Natural killer cell treated with Interleukin-12 subunit alpha and Interleukin-12 subunit beta and Interleukin-15 and Interleukin-18, amount 100 ng/mL, for 72 hours (primary cell): ENCODE measurements around the gene KL. TPM values are rescaled to one million over a fixed set of nuclear protein-coding genes. Genes with fewer than 3 reads are reported as not detected.

ENCODE experiments used
- ATAC-seq, 2 donors: fragments of 150-1000 bp; cut with Tn5 transposase in 1 of 2; sonication (Bioruptor Pico), chemical (Tn5 transposase) in 1 of 2; 2 replicates each; pipeline ENCODE4 v1.10.0; 2021
- DNase-seq: peaks from one replicate; pipeline ENCODE4 v3.0.0; 2022; ENCODE audit warnings: low spot score
- H3K27ac Mint-ChIP-seq, 2 donors: 1 replicate in 1 of 2; 2 replicates in 1 of 2; pipeline ENCODE4 v1.8.0; 2022; ENCODE audit warnings: mixed read lengths in 2 of 2, mild to moderate bottlenecking in 1 of 2, moderate library complexity in 1 of 2
- H3K27me3 Mint-ChIP-seq, 2 donors: 1 replicate in 1 of 2; 2 replicates in 1 of 2; pipeline ENCODE4 v1.8.0; 2022; ENCODE audit warnings: mixed read lengths in 2 of 2
- H3K36me3 Mint-ChIP-seq: one replicate; pipeline ENCODE4 v1.8.0; 2022; ENCODE audit warnings: mixed read lengths
- H3K4me1 Mint-ChIP-seq, 2 donors: 1 replicate in 1 of 2; 2 replicates in 1 of 2; pipeline ENCODE4 v1.8.0; 2022; ENCODE audit warnings: low read depth in 2 of 2, mixed read lengths in 2 of 2, mild to moderate bottlenecking in 1 of 2
- H3K4me3 Mint-ChIP-seq: one replicate; pipeline ENCODE4 v1.8.0; 2022; ENCODE audit warnings: mixed read lengths
- H3K9me3 Mint-ChIP-seq: 2 replicates; pipeline ENCODE4 v1.8.0; 2022; ENCODE audit warnings: mixed read lengths
- total RNA-seq, 2 donors: library from RNA; stranded (reverse); gene quantifications; one replicate each; pipeline ENCODE4 v1.2.3, GENCODE V29; 2022

KL gene
- total RNA-seq, 2 donors from 2014 or later: 0.10 TPM; not detected in 1

DNA sequence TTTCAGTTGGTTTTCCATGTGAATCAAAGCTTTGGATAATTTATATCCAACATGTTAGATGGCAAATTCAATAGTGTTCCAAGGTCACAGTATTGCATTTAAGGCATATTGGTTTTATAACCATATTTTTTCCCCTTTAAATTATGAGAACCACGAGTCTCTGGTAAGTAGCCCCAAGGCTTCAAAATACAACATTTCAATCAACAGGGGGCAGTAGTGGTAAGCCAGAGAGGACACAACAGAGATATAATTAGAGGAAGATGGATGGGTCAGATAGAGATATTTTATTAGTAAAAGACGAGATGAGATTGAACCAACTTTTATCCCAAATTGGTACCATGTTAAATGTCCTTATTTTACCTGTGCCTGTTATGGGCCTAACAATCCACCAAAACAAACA is 53.1 kb downstream of the KL start:
- H3K4me1 Mint-ChIP-seq: no peaks in the 10 kb centered on the region
- H3K27ac Mint-ChIP-seq: no peak overlapping the region
- no peak overlapping the region for H3K4me3 Mint-ChIP-seq
- ATAC-seq: no peak
- no peak for DNase-seq
- peaks cover 6 to 15% of the 10 kb centered on the region in 2 donors for H3K27me3 Mint-ChIP-seq
- no peaks in the 10 kb centered on the region for H3K9me3 Mint-ChIP-seq
- H3K36me3 Mint-ChIP-seq: no peaks in the 10 kb centered on the region

DNA sequence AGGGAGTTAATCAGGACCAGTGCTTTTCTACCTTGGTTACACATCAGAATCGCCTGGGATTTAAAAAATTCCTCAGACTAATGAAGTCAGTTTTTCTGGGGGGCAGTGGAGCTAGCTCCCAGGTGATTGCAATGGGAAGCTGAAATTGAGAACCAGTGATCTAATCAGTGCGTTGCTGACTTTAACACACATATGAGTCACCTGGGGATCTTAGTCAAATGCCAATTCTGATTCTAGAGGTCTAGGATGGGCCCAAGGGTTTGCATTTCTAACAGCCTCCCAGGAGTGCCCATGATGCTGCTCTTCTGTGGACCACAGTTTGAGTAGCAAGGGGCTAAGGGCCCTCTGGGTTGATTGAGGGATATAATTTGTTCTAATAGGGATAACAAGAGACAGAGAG is 54.5 kb downstream of the KL start:
- DNase-seq (no peak), ATAC-seq (no peak)
- no peak overlapping the region for H3K4me3 Mint-ChIP-seq
- H3K9me3 Mint-ChIP-seq: no peaks in the 10 kb centered on the region
- H3K27me3 Mint-ChIP-seq: peaks cover 6 to 15% of the 10 kb centered on the region in 2 donors
- no peaks in the 10 kb centered on the region for H3K4me1 Mint-ChIP-seq
- no peak overlapping the region for H3K27ac Mint-ChIP-seq
- no peaks in the 10 kb centered on the region for H3K36me3 Mint-ChIP-seq

DNA sequence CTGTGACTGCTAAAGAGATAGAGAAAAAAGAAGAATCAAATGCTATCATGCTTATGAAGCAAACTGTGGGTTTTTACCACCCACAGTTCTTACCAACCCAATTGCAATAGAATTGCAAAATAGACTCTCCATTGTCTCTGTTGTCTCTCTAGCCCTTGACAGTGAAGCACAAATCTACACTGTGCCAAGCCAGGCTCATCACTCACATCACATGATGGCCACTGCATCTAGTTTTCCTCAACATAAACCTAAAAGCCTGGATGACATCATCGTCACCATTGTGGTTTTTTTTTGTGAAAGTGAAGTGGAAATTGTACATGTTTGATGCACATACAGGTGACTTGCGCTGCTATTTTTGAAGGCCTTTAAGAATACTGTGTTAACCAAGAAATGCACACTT is 56.1 kb downstream of the KL start:
- Mint-ChIP-seq H3K36me3 (no peaks in the 10 kb centered on the region), H3K27me3 (peaks cover 6 to 15% of the 10 kb centered on the region in 2 donors), H3K4me1 (no peaks in the 10 kb centered on the region), H3K4me3 (no peak overlapping the region), H3K27ac (no peak overlapping the region), H3K9me3 (no peaks in the 10 kb centered on the region)
- DNase-seq (no peak), ATAC-seq (no peak)

DNA sequence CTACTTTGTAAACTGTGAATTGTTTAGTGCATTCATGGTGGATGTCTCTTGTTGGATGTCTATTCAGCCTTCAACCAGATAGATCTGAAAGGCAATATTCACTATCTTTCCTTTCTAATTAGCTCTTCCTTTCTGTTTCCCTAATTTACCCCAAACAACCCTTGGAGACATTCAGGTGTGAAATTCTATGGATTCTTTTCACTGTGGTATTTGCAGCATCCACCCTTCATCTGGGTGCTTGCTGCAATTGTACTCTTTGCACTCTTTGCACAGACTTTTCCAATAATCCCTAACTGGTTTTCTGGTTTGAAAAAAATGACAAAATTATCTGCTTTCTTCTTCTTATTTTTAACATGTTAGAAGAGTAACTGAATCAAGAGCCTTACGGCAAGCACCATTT is 56.5 kb downstream of the KL start:
- no peaks in the 10 kb centered on the region for H3K9me3 Mint-ChIP-seq
- no peaks in the 10 kb centered on the region for H3K36me3 Mint-ChIP-seq
- no peak overlapping the region for H3K4me3 Mint-ChIP-seq
- ATAC-seq (no peak), DNase-seq (no peak)
- H3K27me3 Mint-ChIP-seq: peaks cover 6 to 15% of the 10 kb centered on the region in 2 donors
- H3K4me1 Mint-ChIP-seq: no peaks in the 10 kb centered on the region
- H3K27ac Mint-ChIP-seq: no peak overlapping the region

DNA sequence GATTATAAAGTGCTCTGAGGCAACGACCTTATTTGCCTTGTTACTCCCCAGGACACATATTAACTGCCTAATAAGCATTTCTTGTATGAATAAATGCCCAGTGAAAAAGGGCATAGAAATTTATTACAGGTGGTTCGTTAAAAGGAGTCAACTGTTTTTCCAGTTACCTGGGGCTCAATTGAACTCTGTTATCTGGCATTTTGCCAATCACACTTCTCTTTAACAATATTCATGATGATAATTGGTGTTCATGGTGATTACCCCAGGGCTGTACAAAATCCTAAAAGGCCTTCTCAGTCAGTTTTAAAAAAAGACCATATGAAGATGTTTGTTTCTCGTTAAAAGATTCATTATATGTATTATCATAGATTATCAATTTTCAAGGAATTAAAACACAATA is 57.1 kb downstream of the KL start:
- no peak for ATAC-seq
- Mint-ChIP-seq H3K36me3 (no peaks in the 10 kb centered on the region), H3K4me1 (no peaks in the 10 kb centered on the region), H3K9me3 (no peaks in the 10 kb centered on the region), H3K27me3 (peaks cover 4 to 15% of the 10 kb centered on the region in 2 donors), H3K27ac (no peak overlapping the region), H3K4me3 (no peak overlapping the region)
- no peak for DNase-seq

DNA sequence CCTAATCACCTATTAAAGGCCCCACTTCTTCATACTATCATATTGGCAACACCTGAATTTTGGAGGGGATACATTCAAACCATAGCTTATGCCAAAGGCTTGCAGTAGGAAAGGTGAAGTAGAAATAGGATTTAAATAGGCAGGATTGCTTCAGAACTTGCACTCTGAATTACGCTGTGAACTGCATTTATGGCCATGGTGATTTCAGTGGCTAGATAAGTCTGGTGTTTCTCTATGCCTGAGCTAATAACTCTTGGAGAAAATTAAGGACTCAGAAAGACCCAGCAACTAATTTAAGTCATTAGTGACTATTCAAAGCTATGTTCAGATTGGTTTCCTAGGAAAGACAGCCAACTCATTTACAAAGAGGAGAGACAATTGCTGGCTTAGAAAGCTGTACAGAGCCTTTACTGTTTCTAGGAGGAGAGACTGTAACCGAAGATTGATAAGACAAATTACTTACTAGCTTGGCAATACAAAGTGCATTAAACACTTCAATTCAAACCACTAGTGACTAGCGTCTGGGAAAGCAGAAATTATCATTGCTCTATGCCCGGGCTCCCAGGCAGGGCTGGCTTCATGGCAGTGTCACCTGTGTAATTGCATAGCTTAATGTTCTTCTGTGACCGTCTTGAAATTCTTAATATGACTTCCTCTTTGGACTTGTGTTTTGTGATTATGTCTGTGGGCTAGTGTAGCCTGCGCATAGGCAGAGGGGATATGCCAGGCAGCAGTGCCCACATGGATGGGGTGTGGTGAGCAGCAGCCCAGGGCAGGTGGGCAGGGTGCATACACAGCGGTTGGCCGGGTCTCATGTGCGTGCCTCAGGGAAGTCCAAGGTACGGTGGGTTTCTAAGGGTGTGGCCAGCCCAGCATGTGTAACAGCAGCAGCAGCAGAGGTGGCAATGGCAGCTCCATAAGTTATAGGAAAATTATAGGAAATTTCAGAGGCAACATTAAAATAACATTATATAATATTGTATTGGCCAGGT is 60.1 kb downstream of the KL start:
- H3K36me3 Mint-ChIP-seq: no peaks in the 10 kb centered on the region
- H3K4me3 Mint-ChIP-seq: no peak overlapping the region
- H3K27me3 Mint-ChIP-seq: peaks cover 11 to 25% of the 10 kb centered on the region in 2 donors
- ATAC-seq (peak in 1 of 2 donors; percentile 56), DNase-seq (no peak)
- no peaks in the 10 kb centered on the region for H3K9me3 Mint-ChIP-seq
- no peaks in the 10 kb centered on the region for H3K4me1 Mint-ChIP-seq
- H3K27ac Mint-ChIP-seq: no peak overlapping the region

DNA sequence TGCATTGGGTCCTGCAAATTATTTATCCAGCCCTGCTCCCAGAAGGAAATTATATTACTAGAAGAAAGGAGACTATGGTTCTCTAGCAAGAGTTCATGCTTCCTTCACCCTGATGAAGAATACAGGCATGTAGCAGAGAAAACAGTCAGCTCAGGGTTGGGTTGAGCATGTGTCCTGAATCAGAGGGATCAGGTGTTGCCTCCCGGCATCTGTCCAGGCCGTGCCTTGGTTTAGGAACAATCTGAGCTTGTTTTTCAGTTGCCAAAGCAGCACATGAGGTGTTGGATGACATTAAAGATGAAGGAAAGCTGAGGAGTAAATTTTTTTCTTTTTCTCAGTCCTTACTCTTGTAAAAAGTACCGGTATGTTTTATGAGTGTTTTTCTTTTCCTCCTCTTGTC is 62.0 kb downstream of the KL start:
- H3K27me3 Mint-ChIP-seq: peaks cover 11 to 28% of the 10 kb centered on the region in 2 donors
- H3K27ac Mint-ChIP-seq: no peak overlapping the region
- no peak overlapping the region for H3K4me3 Mint-ChIP-seq
- no peaks in the 10 kb centered on the region for H3K36me3 Mint-ChIP-seq
- no peaks in the 10 kb centered on the region for H3K9me3 Mint-ChIP-seq
- H3K4me1 Mint-ChIP-seq: no peaks in the 10 kb centered on the region
- ATAC-seq (no peak), DNase-seq (no peak)

DNA sequence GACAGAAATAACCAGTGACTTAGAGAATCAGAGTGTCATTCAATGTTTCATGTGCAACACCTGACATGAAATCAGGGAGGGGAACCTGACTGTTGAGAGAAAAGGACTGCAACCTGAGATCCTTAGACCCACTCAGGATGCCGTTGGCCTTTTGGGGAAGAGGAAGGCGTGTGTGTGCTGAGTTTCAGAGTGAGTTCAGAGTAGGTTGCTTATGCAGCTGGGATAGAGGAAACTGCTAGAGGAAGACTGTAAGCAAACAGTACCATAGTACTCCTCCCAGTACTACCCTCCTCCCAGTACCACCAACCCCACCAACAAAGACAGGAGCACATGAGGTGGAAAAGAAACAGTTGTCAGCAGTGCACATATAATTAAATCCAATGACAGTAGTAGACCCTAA is 63.7 kb downstream of the KL start:
- no peaks in the 10 kb centered on the region for H3K9me3 Mint-ChIP-seq
- peaks cover 12 to 36% of the 10 kb centered on the region in 2 donors for H3K27me3 Mint-ChIP-seq
- H3K27ac Mint-ChIP-seq: no peak overlapping the region
- H3K4me1 Mint-ChIP-seq: no peaks in the 10 kb centered on the region
- H3K36me3 Mint-ChIP-seq: no peaks in the 10 kb centered on the region
- ATAC-seq: no peak
- H3K4me3 Mint-ChIP-seq: no peak overlapping the region
- no peak for DNase-seq

DNA sequence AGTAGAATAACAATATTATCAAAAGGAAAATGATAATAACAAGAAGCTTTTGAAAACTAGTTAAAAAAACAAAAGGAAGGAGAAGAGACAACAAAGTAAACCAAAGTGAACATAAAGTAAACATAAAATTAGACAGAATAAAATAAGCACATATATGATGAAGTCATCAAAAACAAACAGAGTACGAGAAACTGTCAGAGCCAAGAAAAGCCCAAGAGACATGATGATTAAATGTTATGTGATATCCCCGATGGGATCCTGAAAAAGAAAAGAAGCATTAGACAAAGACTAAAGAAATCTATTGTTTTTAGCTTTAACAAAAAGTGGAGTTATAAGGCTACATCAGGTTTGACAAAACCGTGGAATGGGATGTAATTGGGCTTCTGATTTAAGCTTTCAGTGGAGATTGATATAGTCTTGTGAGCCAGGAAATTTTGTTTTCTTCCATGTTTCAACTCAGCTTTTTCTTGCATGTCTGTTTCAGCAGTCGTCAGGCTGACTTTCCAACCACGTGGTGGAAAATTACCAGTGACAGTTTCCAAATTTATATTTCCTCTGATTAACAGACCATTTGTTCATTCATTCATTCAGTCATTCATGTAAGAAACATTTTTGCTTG is 64.9 kb downstream of the KL start:
- H3K4me1 Mint-ChIP-seq: no peaks in the 10 kb centered on the region
- H3K36me3 Mint-ChIP-seq: no peaks in the 10 kb centered on the region
- peaks cover 14 to 36% of the 10 kb centered on the region in 2 donors for H3K27me3 Mint-ChIP-seq
- H3K27ac Mint-ChIP-seq: no peak overlapping the region
- H3K9me3 Mint-ChIP-seq: no peaks in the 10 kb centered on the region
- ATAC-seq (no peak), DNase-seq (no peak)
- no peak overlapping the region for H3K4me3 Mint-ChIP-seq

DNA sequence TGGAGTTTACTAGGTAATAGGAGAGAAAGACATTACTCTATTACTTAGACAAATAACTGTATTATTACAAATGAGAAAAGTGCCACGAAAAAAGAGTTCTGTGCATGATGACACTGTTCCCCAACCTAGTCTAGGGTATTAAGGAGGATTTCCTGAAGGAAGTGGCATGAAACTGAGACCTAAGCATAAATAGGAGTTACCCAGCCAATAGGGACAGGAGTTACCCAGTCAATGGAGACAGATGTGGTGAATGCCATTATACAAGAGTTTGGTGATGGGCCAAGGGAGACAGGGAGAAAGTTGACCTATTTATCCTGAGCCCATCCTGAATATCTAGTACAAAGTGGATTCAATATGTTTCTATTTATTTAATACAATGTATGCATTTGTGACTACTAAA is 65.4 kb downstream of the KL start:
- ATAC-seq: no peak
- DNase-seq: no peak
- H3K9me3 Mint-ChIP-seq: no peaks in the 10 kb centered on the region
- no peak overlapping the region for H3K27ac Mint-ChIP-seq
- no peak overlapping the region for H3K4me3 Mint-ChIP-seq
- peaks cover 14 to 36% of the 10 kb centered on the region in 2 donors for H3K27me3 Mint-ChIP-seq
- H3K4me1 Mint-ChIP-seq: no peaks in the 10 kb centered on the region
- no peaks in the 10 kb centered on the region for H3K36me3 Mint-ChIP-seq

DNA sequence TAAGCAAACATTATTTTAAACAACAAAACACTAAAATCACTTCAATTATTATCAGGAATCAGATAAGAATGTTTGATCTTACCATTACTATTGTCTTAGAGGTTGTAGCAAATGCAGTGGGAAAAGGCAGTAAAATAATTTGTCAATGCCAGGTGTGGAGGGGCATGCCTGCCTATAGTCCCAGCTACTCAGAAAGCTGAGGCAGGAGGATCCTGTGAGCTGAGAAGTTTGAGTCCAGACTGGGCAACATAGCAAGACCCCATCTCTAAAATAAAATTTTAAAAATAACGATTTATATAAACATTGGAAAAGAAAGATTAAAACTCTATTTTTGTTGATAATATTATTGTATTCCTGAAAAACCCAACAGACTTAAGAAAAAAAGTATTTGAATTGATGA is 66.8 kb downstream of the KL start:
- H3K9me3 Mint-ChIP-seq: no peaks in the 10 kb centered on the region
- DNase-seq: no peak
- H3K4me3 Mint-ChIP-seq: no peak overlapping the region
- H3K27ac Mint-ChIP-seq: no peak overlapping the region
- peaks cover 14 to 36% of the 10 kb centered on the region in 2 donors for H3K27me3 Mint-ChIP-seq
- ATAC-seq: no peak
- H3K4me1 Mint-ChIP-seq: no peaks in the 10 kb centered on the region
- no peaks in the 10 kb centered on the region for H3K36me3 Mint-ChIP-seq

DNA sequence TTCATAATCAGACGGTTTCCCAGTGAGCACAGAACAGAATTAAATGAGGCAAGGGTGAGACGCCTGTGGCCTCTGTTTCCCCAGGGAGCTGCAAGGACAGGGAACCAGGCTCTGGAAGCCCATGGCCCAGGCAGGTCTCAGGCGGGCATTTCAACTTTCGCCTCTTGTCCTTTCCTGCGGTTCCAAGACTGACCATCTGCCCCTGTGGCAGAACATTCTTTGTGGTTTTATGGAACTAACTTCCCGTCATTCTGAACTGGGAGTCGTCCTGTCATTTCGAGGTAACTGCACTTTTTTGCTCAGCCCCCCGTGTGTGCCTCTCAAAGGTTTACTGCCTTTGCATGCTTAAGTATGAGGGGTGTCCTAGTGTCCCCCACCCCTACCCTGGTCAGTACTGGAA is 70.9 kb downstream of the KL start:
- Mint-ChIP-seq H3K27ac (no peak overlapping the region), H3K36me3 (no peaks in the 10 kb centered on the region), H3K4me3 (no peak overlapping the region), H3K9me3 (no peaks in the 10 kb centered on the region), H3K4me1 (no peaks in the 10 kb centered on the region), H3K27me3 (peaks cover 3 to 12% of the 10 kb centered on the region in 2 donors)
- ATAC-seq (no peak), DNase-seq (no peak)

DNA sequence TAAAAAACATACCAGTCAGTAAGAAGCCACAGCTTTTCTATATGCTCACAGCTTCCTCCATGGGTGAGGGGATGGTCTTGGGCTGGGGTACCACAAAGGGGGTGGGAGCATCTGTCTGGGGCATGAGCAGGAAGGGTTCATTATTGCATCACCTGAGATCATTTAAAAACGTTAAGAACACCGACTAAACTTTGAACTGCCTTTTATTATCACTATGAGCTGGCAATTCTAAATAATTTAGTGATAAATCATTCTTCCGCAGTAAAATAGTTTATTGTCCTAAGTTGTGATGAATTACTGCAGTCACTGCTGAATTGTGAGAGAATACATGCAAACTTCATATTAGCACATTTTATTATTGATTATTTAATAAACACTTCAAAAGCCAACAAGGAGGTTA is 71.6 kb downstream of the KL start:
- peaks cover 3 to 7% of the 10 kb centered on the region in 2 donors for H3K27me3 Mint-ChIP-seq
- no peaks in the 10 kb centered on the region for H3K36me3 Mint-ChIP-seq

DNA sequence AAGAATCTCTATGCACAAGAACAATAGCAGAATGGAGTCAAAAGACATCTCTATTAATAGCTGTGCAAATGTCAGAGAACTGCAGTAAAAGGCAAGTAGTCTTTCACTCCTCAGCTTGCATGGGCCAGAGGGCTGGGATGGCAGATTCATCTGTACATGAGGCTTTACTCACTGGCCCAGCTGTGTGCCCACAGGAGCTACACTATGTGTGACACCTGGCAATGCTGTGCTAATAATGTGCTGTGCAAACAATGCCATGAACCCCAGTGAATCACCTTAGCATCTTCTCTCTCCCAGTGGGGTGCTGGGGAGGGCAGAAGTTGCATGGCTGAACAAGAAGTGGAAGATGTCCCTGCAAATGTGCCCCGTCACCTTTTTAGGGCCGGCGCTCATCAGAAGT is 73.1 kb downstream of the KL start:
- H3K36me3 Mint-ChIP-seq: no peaks in the 10 kb centered on the region
- H3K4me3 Mint-ChIP-seq: no peak overlapping the region
- H3K27ac Mint-ChIP-seq: no peak overlapping the region
- H3K4me1 Mint-ChIP-seq: no peaks in the 10 kb centered on the region
- DNase-seq: no peak
- ATAC-seq: no peak
- no peaks in the 10 kb centered on the region for H3K9me3 Mint-ChIP-seq
- H3K27me3 Mint-ChIP-seq: peaks cover 0 to 3% of the 10 kb centered on the region in 2 donors

More for the DNA sequence above, 71.6 kb downstream of the KL start:
- no peak for DNase-seq
- no peaks in the 10 kb centered on the region for H3K9me3 Mint-ChIP-seq
- H3K4me3 Mint-ChIP-seq: no peak overlapping the region
- H3K4me1 Mint-ChIP-seq: no peaks in the 10 kb centered on the region
- no peak for ATAC-seq
- no peak overlapping the region for H3K27ac Mint-ChIP-seq
